Epithelial cell of esophagus (primary cell): ENCODE results near the gene UBE2G2.

Source experiments
- DNase-seq: peaks from one replicate; pipeline ENCODE4 v3.0.0; 2010; ENCODE audit warnings: low read depth
- H3K4me3 ChIP-seq: 2 replicates; pipeline ENCODE4 v1.5.1; 2011; ENCODE audit warnings: mild to moderate bottlenecking, low read length, control low read depth
- TF ChIP-seq, protein P1 (sequence below): IDR thresholded peaks from 2 replicates; pipeline ENCODE4 v1.5.1; 2011; ENCODE audit warnings: low read depth, mild to moderate bottlenecking, low read length, control low read depth, inconsistent platforms; ENCODE audit not compliant: insufficient read depth; ENCODE audit errors: missing control alignments

The UBE2G2 gene

GRCh38 chr21:44779417-44780136 is 22.0 kb downstream of the UBE2G2 start:
- no peak overlapping the region for H3K4me3 ChIP-seq
- DNase-seq = no peak
- TF ChIP-seq, protein P1, sequence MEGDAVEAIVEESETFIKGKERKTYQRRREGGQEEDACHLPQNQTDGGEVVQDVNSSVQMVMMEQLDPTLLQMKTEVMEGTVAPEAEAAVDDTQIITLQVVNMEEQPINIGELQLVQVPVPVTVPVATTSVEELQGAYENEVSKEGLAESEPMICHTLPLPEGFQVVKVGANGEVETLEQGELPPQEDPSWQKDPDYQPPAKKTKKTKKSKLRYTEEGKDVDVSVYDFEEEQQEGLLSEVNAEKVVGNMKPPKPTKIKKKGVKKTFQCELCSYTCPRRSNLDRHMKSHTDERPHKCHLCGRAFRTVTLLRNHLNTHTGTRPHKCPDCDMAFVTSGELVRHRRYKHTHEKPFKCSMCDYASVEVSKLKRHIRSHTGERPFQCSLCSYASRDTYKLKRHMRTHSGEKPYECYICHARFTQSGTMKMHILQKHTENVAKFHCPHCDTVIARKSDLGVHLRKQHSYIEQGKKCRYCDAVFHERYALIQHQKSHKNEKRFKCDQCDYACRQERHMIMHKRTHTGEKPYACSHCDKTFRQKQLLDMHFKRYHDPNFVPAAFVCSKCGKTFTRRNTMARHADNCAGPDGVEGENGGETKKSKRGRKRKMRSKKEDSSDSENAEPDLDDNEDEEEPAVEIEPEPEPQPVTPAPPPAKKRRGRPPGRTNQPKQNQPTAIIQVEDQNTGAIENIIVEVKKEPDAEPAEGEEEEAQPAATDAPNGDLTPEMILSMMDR = no peak

GRCh38 chr21:44778983-44779382 is 22.6 kb downstream of the UBE2G2 start:
- TF ChIP-seq, protein P1 = no peak
- no peak for DNase-seq
- no peak overlapping the region for H3K4me3 ChIP-seq

DNA sequence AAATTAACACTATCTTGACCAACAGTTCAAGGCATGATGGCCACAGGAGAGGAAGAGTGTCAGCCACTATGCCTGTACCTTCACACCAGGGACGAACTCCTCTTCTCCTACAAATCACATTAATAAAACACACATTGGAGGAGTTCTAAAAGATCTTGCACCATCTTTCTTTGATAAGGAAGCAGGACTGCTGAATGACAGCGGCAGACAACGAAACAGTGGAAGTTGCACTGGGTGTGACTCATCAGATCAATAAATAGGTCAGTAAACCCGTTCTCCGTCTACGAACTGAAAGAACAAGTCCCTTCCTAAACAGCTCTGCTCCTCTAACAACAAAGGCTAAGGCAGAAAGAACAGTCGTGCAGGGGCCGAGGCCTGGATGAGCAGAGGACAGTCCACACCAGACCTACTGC is 23.1 kb downstream of the UBE2G2 start:
- TF ChIP-seq, protein P1 = no peak
- no peak overlapping the region for H3K4me3 ChIP-seq
- no peak for DNase-seq

- TF ChIP-seq, protein P1 = no peak
- DNase-seq = no peak
- H3K4me3 ChIP-seq = no peak overlapping the region
Observed at GRCh38 chr21:44778094-44778493, 23.5 kb downstream of the UBE2G2 start.

GRCh38 chr21:44774972-44775371 is 26.6 kb downstream of the UBE2G2 start:
- no peak overlapping the region for H3K4me3 ChIP-seq
- TF ChIP-seq, protein P1 = no peak
- no peak for DNase-seq

DNA sequence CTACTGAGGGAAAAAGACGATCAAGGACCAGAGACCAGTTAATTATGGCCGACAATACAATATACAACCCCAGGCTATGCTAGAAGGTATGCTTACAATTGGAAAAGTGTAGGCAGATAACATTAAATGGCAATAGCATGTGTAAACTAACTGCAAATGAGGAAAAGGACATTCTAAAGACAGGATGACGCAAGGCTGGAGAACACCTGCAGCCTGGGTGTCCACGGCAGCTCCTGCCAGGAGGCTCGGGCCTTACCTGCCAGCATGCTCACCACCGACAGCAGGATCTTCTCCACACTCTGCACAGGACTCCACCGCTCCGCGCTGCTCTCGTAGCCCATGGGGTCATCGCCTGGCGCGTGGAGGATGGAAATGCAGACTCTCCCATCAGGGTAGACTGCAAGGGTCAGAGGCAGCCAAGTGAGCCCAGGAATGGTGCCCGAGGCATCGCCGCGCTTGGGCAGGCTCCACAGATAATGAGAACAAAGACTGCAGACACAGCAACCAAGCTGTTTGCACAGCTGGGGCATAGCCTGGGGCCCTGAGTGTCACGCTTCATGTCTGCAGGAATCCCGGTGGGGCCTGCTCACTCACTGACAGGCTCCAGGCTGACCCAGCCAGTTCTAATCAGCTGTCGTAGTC is 28.2 kb downstream of the UBE2G2 start:
- TF ChIP-seq, protein P1 = no peak
- peak; percentile 74 for DNase-seq
- H3K4me3 ChIP-seq = no peak overlapping the region
